HG02610 (cell line): ENCODE measurements around the gene ZNF138.

Experiments
- ATAC-seq: cut with Tn5 transposase; IDR thresholded peaks from one replicate; pipeline ENCODE4 v1.9.1; 2021; ENCODE audit warnings: mild to moderate bottlenecking, moderate library complexity; ENCODE audit not compliant: unreplicated experiment

The ZNF138 gene

DNA sequence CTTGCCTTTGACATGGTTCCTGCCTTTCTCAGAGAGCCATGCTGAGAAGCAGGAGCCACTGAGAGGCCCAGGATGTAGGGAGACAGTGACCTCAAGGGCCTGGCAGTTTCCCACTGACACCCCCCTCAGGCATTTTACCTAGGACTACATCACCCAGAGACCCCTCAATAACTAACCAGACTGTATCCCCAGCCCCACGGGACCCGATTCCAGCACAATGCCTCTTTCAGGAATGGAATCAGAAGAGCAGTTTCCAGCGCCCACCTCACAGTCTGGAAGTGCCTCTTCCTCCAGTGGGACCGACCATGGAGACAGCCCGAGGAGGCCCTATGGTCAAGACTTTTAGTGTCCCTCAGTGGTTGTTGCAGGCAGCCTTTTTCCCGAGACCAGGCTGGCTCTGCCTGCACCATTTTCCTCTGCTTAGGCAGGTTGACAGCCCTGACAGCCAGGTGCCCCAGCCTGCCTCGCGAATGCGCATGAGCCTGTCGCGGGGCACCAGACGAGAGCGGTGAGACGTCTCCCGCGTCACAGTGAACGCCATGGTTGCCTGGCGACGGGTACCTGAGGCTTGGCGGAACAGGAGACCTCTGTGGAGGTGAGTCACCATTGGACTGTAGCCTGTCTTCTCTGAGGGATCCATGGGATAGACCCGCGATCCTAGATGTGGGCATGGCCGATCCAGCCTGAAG lies 80.5 kb downstream of the ZNF138 start:
- no peak for ATAC-seq

DNA sequence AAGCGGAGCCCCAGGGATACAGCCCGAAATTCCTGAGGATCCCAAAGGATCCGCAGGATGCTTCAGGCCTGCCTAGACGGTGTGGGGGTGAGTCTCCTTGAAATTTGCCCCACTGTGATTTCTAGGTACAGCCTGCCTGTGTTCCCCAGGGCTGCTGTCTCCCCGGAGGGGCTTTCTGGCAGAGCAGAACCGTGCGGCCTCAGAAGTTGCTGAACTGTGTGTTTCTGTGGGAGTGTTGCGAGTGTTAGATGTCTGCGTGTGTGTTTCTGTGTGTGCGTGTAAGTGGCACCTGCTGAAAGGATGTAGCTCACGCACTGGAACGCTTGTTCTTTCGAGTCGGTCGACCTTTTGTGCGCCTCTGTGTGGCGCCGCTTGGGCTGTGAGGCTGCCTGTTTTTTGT lies 81.0 kb downstream of the ZNF138 start:
- ATAC-seq, result no peak

DNA sequence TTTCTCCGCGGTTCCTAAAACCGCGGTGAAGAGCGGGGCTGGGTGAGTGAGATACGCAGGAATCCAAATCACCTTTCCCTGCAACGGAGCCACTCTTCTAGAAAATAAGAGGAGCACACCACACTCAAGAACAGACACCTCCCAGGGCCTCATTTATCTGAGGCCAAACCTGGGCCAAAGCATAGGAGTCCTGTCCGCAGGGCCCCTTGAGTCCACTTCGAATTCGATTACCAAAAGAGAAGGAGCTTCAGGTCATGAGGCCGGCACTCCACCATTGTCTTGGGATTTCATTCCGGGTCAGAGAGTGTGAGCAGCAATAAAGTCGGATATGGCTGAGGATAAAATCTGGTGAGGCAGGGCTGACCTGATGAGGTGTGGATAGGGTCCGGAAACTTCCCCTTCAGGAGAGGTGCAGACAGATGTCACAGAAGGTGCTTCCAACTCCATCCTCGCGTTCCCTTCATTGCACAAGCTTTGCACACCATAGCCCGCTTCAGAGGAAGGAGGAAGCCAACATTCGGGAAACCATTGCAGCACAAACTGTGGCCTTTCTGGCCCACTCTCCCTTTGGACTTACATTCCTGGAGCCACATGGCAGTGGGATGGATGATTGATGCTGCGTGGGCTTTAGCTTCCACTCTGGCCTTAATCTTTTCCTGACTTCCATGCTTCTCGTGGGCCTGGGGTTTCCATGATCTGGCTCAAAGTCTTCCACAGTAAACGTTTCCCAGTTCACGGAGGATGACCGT lies 81.6 kb downstream of the ZNF138 start:
- no peak for ATAC-seq

DNA sequence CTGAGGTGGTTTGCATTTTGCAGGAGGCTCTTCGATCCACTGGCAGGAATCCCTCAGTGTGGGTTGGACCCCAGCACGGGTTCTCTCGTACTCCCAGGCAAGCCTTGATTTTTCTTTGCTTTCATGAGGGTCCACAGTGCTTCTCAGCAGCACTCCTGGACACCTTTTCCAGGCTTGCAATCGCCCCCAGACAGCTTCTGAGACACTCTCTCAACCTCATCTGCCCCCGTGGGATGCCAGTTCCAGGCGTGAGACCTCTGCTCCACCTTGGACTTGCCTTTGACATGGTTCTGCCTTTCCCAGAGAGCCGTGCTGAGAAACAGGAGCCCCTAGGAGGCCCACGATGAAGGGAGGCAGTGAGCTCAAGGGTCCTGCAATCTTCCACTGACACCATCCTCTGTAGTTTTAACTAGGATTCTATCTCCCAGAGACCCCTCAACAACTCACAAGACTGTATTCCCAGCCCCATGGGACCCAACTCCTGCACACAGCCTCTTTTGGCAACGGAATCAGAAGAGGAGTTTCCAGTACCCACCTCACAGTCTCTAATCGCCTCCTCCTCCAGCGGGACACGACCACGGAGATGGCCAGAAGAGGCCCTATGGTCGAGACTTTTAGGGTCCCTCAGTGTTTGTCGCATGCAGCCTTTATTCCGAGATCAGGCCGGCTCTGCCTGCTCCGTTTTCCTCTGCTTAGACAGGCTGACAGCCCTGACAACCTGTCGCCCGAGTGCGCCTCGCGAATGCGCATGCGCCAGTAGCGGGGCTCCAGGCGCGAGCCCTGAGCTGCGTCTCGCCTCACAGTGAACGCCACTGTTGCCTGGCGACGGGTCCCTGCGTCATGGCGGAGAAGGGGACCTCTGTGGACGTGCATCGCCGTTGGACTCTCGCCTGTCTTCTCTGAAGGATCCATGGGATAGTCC lies 82.8 kb downstream of the ZNF138 start:
- ATAC-seq, result no peak

DNA sequence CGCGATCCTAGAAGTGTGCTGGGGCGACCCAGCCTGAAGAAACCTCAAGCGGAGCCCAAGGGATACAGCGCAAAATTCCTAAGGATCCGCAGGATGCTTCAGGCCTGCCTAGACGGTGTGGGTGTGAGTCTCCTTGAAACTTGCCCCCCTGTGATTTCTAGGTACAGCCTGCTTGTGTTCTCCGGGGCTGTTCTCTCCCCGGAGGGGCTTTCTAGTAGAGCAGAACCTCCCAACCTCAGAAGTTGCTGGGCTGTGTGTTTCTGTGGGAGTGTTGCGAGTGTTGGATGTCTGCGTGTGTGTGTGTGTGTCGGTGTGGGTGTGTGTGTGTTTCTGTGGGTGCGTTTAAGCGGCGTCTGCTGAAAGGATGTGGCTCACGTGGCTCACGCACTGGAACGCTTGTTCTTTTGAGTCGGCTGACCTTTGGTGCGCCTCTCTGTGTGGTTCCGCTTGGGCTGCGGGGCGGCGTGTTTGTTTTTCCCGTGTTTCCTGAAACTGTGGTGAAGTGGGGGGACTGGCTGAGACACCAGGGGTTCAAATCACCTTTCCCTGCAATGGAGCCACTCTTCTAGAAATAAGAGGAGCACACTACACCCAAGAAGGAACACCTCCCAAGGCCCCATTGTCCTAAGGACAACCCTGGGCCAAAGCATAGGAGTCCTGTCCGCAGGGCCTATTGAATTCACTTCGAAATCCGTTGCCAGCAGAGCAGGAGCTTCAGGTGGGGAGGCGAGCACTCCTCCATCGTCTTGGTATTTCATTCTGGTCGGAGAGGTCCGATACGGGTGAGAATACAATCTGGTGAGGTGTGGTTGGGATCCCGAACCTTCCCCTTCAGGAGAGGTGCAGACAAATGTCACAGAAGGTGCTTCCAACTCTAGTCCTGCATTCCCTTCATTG lies 83.7 kb downstream of the ZNF138 start:
- no peak for ATAC-seq

DNA sequence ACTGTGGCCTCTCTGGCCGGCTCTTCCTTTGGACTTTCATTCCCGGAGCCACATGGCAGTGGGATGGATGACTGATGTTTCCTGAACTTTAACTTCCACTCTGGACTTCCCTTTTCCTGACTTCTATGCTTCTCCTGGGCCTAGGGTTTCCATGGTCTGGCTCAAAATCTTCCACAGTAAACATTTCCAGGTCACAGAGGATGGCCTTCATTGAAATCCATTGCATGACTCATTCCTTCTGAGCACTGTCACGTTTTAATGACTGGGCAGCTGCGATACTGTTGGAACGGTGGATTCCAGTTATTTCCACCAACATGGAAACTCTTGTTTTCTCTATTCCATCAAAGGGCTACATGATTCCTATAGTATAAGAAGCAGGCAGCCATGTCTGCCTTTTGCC lies 84.5 kb downstream of the ZNF138 start:
- ATAC-seq, result no peak

DNA sequence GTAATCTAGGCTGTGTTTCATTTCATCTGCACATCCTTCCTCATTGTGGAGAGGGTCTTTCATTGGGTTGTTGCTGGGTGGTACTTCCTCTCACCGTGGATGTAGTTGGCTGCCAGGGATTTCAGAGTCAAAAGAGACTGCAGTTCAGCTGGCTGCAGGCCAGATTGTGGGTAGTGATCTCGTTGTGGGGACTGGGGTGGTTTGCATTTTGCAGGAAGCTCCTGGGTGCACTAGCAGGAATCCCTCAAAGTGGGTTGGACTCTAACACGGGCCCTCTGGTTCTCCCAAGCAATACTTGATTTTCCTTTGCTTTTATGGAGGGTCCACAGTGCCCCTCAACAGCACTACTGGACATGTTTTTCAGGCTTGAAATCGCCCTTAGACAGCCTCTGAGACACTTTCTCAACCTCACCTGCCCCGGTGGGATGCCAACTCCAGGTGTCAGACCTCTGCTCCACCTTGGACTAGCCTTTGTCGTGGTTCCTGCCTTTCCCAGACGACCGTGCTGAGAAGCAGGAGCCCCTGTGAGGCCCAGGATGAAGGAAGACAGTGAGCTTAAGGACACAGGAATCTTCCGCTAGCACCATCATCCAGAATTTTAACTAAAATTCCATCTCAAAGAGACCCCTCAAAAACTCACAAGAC lies 85.0 kb downstream of the ZNF138 start:
- no peak for ATAC-seq

DNA sequence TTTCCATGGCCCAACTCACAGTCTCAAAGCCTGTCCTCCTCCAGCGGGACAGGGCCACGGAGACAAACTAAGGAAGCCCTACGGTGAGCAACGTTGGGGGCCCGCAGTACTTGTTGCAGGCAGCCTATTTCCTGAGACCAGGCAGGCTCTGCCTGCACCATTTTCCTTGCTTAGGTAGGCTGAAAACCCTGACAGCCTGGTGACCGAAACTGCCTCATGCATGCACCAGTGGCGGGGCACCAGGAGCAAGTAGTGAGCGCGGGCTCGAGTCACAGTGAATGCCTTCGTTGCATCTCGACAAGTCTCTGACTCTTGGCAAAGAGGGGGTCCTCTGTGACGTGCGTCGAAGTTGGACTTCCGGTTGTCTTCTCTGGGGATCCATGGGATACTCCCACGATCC lies 85.6 kb downstream of the ZNF138 start:
- no peak for ATAC-seq

DNA sequence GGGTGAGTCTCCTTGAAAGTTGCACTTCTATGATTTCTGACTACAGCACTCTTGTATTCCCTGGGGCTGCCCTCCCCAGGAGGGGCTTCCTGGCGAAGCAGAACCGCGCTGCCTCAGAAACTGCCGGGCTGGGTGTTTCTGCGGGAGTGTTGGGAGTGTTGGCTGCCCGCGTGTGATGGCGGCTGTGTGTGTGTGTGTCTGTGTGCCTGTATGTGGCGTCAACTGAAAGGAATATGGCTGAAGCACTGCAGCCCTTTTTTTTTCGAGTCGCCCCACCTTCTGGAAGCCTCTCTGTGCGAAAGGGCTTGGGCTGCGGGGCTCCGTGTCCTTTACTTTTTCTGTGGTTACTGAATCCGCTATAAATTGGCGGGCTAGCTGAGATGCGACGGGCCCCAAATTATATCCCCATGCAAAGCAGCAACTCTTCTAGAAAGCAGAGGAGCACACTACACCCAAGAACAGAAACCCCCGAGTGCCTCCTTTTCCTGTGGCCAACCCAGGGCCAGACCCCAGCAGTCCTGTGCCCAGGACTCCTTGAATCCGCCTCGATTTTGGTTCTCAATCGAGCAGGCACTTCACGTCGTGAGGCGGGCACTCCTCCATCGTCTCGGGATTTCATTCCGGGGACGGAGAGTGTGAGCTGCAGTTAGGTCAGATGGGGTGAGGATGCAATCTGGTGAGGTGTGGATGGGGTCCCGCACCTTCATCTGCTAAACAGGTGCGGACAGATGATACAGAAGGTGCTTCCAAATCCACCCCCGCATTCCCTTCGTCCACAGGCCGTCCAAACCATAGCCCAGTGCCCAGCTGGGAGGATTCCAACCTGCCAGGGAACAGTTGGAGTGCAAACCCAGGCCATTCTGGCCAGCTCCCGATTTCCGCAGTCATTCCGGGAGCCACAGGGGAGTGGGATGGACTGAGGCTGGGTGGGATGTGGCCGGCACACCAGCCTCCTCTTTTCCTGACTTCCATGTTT lies 86.4 kb downstream of the ZNF138 start:
- ATAC-seq, result no peak

DNA sequence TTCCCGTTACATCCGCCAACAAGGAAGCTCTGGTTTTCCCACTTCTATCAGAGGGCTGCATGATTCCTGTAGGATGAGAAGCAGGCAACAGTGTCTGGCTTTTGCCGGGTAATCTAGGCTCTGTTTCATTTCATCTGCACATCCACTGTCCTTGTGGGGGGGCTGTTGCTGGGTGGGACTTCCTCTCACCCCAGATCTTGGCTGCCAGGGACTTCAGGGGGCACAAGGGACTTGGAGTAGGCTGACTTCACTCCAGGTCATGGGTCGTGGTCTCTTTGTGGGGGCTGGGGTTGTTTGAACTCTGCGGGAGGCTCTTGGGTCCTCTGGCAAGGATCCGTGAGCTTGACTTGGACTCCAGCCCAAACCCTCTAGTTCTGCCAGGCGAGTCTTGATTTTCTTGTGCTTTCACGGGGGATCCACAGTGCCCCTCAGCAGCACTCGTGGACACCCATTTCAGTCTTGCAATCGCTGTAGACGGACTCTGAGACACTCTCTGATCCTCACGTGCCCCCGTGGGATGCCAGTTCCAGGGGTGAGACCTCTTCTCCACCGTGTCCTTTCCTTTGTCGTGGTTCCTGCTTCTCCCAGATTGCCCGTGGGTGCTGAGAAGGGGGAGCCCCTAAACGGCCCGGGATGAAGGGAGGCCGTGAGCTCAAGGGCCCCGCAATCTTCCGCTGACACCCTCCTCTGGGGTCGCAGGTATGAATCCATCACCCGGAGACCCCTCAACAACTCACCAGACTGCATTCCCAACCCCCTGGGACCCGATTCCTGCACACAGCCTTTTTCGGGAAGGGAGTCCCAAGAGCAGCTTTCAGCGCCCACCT lies 87.4 kb downstream of the ZNF138 start:
- ATAC-seq, result no peak

DNA sequence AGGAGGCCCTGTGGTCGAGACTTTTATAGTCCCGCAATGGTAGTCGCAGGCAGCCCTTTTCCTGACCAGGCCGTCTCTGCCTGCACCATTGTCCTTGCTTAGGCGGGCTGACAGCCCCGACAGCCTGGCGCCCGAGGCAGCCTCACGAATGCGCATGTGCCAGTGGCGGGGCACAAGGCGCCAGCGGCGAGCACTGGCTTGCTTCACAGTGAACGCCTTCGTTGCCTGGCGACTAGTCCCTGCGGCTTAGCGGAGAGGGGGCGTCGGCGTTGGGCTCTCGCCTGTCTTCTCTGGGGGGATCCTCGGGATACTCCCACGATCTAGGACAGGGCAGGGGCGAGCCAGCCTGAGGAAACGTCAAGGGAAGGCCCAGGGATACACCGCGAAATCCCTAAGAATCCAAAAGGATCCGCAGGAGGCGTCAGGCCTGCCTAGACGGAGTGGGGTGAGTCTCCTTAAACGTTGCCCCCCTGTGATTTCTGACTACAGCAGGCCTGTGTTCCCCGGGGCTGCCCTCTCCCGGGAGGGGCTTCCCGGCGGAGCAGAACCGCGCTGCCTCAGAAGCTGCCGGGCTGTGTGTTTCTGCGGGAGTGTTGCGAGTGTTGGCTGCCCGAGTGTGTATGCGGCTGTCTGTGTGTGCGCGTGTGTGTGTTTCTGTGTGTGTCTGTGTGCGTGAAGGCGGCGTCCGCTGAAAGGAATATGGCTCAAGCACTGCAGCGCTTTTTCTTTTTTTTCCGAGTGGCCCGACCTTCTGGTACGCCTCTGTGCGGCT lies 88.3 kb downstream of the ZNF138 start:
- no peak for ATAC-seq
